Measurements from ENCODE around the gene ASB7.

DNA sequence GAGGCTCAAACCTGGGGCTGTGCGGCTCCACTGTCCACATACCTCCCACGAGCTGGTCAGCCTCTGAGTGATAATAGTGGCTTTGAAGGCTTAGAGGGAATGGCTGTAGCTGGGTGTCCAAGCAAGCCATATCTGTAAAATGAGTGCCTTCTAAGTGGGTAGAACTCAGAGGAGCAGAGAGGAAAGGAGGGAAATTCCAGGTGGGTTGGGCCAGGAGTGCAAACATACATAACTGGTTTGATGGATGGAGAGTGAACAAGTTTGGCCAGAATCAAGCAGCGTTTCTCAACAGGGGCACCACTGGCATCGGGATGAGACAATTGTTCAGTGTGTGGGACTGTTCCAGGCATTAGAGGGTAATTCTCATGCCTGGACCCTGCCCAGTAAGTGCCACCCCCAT lies 91.1 kb downstream of the ASB7 start:
- TF ChIP-seq EZH2phosphoT487 (IDR thresholded peaks at IDR 0.05; ENCODE audit: insufficient read depth, low read depth) (no peak), EZH2 (IDR thresholded peaks at IDR 0.05; ENCODE audit: insufficient read depth, poor library complexity, severe bottlenecking) (no peak)
